Measurements from ENCODE around the gene PSMB2. TPM values are rescaled to one million over a fixed set of nuclear protein-coding genes. Genes with fewer than 3 reads are reported as not detected.

PSMB2 gene
- total RNA-seq, 1 experiment from 2014 or later = 122 TPM

GRCh38 chr1:35589516-35590427, 51.6 kb downstream of the PSMB2 start:
- ChIA-PET CTCF (no interaction called here), POLR2A (no interaction called here), RAD21 (ENCODE audit: low non-redundant PET in 1 of 2, low total read pairs in 2 of 2, uncharacterized antibody in 2 of 2, unreplicated experiment in 2 of 2) (no interaction called here)
- ATAC-seq (no peak), DNase-seq (ENCODE audit: low read depth, low spot score) (no peak)
- H4K20me1 ChIP-seq (ENCODE audit: insufficient read depth) = no peaks in the 10 kb centered on the region
- H3K36me3 ChIP-seq (ENCODE audit: control insufficient read depth in 1 of 2, insufficient read depth in 2 of 2, low read length in 2 of 2) = peaks cover 0 to 8% of the 10 kb centered on the region in 2 experiments; a peak in 1 of 4 replicates
- H2AFZ ChIP-seq (ENCODE audit: low read depth, low read length, poor library complexity, severe bottlenecking) = no peak overlapping the region
- no TSS peak for BruUV-seq (replicated peaks)
- no peaks in the 10 kb centered on the region for H3K9me2 ChIP-seq (ENCODE audit: insufficient read depth)
- H3K9ac ChIP-seq (ENCODE audit: low read length) = no peak overlapping the region
- no peaks in the 10 kb centered on the region for H3K4me1 ChIP-seq (ENCODE audit: control insufficient read depth in 1 of 2, insufficient read depth in 2 of 2, low read length in 2 of 2)
- H3K27me3 ChIP-seq (ENCODE audit: insufficient read depth, low read length) = no peaks in the 10 kb centered on the region
- H3K27ac ChIP-seq (ENCODE audit: low read depth, low read length) = no peak overlapping the region
- no peak overlapping the region for H3K4me2 ChIP-seq (ENCODE audit: low read length)
- TF ChIP-seq MAX (IDR thresholded peaks at IDR 0.05) (no peak), SRF (IDR thresholded peaks at IDR 0.05; ENCODE audit: low read depth) (no peak), SP1 (IDR thresholded peaks at IDR 0.05; ENCODE audit: low read depth) (no peak), FOSL1 (IDR thresholded peaks at IDR 0.05; ENCODE audit: low read depth) (no peak), YY1 (IDR thresholded peaks at IDR 0.05; ENCODE audit: extremely low read depth, insufficient replicate concordance, low read depth, low read length) (no peak), ZNF274 (IDR thresholded peaks at IDR 0.05; ENCODE audit: low read depth, low read length) (no peak), CBX3 (IDR thresholded peaks at IDR 0.05; ENCODE audit: low read depth) (no peak), EZH2 (IDR thresholded peaks at IDR 0.05) (no peak)
- H3K79me2 ChIP-seq (ENCODE audit: insufficient read depth, low read length) = no peaks in the 10 kb centered on the region
- H3K9me3 ChIP-seq (ENCODE audit: control insufficient read depth in 1 of 2, insufficient read depth in 1 of 2, low read depth in 1 of 2, low read length in 2 of 2) = no peaks in the 10 kb centered on the region
- H3K4me3 ChIP-seq (replicated peaks in 1 of 2; ENCODE audit: low read depth in 1 of 2, low read length in 2 of 2) = no peak overlapping the region
- intact Hi-C loops (cut with micrococcal nuclease) = no loop called here

DNA sequence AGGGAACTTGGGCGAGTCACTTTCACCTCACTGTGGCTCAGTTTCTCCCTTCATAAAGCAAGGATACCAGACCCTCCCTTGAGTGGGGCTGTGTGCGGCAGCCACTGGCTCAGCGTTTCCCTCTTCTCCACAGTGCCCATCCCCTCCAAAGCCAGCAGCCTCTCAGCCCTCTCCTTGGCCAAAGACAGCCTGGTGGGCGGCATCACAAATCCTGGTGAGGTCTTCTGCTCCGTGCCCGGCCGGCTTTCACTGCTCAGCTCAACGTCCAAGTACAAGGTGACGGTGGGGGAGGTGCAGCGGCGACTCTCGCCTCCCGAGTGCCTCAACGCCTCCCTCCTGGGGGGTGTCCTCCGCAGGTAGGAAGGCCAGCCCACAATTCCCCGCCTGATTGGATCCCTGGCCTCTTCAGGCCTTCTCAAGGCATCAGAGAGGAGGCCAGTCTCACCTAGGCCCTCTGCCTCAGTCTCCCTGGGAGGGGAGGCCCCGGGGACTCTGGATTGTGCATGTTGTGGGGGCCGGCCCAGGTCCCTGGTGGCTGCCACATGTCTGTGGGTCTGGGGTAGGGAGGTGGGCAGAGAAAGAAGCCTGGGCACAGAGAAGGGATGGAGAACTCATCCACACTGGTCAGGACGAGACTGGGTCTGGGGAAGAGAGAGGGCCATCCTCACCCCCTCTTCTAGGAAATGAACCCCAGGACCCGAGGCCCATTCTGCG, 53.0 kb downstream of the PSMB2 start:
- no peak overlapping the region for H3K4me2 ChIP-seq (ENCODE audit: low read length)
- no peak for DNase-seq (ENCODE audit: low read depth, low spot score)
- H3K9me2 ChIP-seq (ENCODE audit: insufficient read depth) = no peaks in the 10 kb centered on the region
- H3K79me2 ChIP-seq (ENCODE audit: insufficient read depth, low read length) = no peaks in the 10 kb centered on the region
- no peak overlapping the region for H3K27ac ChIP-seq (ENCODE audit: low read depth, low read length)
- RAD21 ChIA-PET (ENCODE audit: low non-redundant PET in 1 of 2, low total read pairs in 2 of 2, uncharacterized antibody in 2 of 2, unreplicated experiment in 2 of 2) = no interaction called here
- no peaks in the 10 kb centered on the region for H3K4me1 ChIP-seq (ENCODE audit: control insufficient read depth in 1 of 2, insufficient read depth in 2 of 2, low read length in 2 of 2)
- ATAC-seq = no peak
- peaks cover 0 to 8% of the 10 kb centered on the region in 2 experiments; a peak in 1 of 4 replicates for H3K36me3 ChIP-seq (ENCODE audit: control insufficient read depth in 1 of 2, insufficient read depth in 2 of 2, low read length in 2 of 2)
- no peak overlapping the region for H3K9ac ChIP-seq (ENCODE audit: low read length)
- no TSS peak for BruUV-seq (replicated peaks)
- H2AFZ ChIP-seq (ENCODE audit: low read depth, low read length, poor library complexity, severe bottlenecking) = no peak overlapping the region
- intact Hi-C loops (cut with micrococcal nuclease) = no loop called here
- TF ChIP-seq SIN3A (IDR thresholded peaks at IDR 0.05; ENCODE audit: low read depth) = no peak
- TF ChIP-seq SRF (IDR thresholded peaks at IDR 0.05; ENCODE audit: low read depth) = no peak
- TF ChIP-seq REST (IDR thresholded peaks at IDR 0.05; ENCODE audit: low read depth) = no peak
- no peak for TF ChIP-seq EZH2 (IDR thresholded peaks at IDR 0.05)
- no peak for TF ChIP-seq CBX3 (IDR thresholded peaks at IDR 0.05; ENCODE audit: low read depth)
- TF ChIP-seq CEBPB (IDR thresholded peaks at IDR 0.05; ENCODE audit: low read depth) = no peak
- POLR2A ChIA-PET = no interaction called here
- no peak overlapping the region for H3K4me3 ChIP-seq (replicated peaks in 1 of 2; ENCODE audit: low read depth in 1 of 2, low read length in 2 of 2)
- no peaks in the 10 kb centered on the region for H3K9me3 ChIP-seq (ENCODE audit: control insufficient read depth in 1 of 2, insufficient read depth in 1 of 2, low read depth in 1 of 2, low read length in 2 of 2)
- H3K27me3 ChIP-seq (ENCODE audit: insufficient read depth, low read length) = no peaks in the 10 kb centered on the region
- no peaks in the 10 kb centered on the region for H4K20me1 ChIP-seq (ENCODE audit: insufficient read depth)
- CTCF ChIA-PET = no interaction called here

Data from HCT116 (cell line).